Mucosa of descending colon (tissue), 3 donors: ENCODE results near the gene GPR89B. TPM values are rescaled to one million over a fixed set of nuclear protein-coding genes. Genes with fewer than 3 reads are reported as not detected.
"Not testable (repeated sequence)": the region's sequence is repeated elsewhere in the genome, so short reads cannot be mapped to it uniquely, and the experiment has no call there.

Source experiments
- ATAC-seq: fragments of 200-7000 bp; cut with Tn5 transposase; one replicate; pipeline ENCODE4 v1.9.1; 2020; ENCODE audit warnings: mild to moderate bottlenecking, moderate library complexity
- DNase-seq, 3 donors: peaks; one replicate each; pipeline ENCODE4 v3.0.0-alpha.2; 2020
- H3K36me3 ChIP-seq: fragments of 200-600 bp; one replicate; pipeline ENCODE4 v1.8.0; 2021; ENCODE audit warnings: low read depth, mild to moderate bottlenecking
- H3K4me1 ChIP-seq: fragments of 200-600 bp; one replicate; pipeline ENCODE4 v1.8.0; 2021; ENCODE audit warnings: low read depth, mild to moderate bottlenecking
- H3K4me3 ChIP-seq: fragments of 200-600 bp; one replicate; pipeline ENCODE4 v1.8.0; 2021; ENCODE audit warnings: mild to moderate bottlenecking
- H3K9me3 ChIP-seq: fragments of 200-600 bp; one replicate; pipeline ENCODE4 v1.8.0; 2021; ENCODE audit warnings: mild to moderate bottlenecking
- intact Hi-C, 2 donors: fragments of 100-400 bp; cut with DNase I in 1 of 2; cut with micrococcal nuclease in 1 of 2; formaldehyde crosslinking; loops; one replicate each; pipeline versions ENCODE4 v1.11.0 to v1.11.1; 2022; cut with DNase I, micrococcal nuclease
- total RNA-seq, 3 donors: library from RNA; stranded (reverse); fragmentation: NEBNext Ultra II Directional in 2 of 3; extraction: Animal tissue kit (Norgen Biotek cat#: 25700) in 2 of 3; gene quantifications; one replicate each; pipeline versions ENCODE4 v1.2.1 to v1.2.4, GENCODE V29; 2021 to 2023
- TF ChIP-seq, protein P1 (sequence below): fragments of 200-600 bp; IDR thresholded peaks from one replicate; pipeline ENCODE4 v1.8.0; 2022; ENCODE audit warnings: antibody characterized with exemption, mild to moderate bottlenecking
- donor health status: DM: no; HTN: no; CAD: no; lungs with moderate emphysema.
- donor health status: DM: no; HTN: no; CAD: no.
- donor health status: DM: no; HTN: yes; CAD: no.

The GPR89B gene
- total RNA-seq, 3 donors from 2014 or later, result 8.4 to 16.0 (median 15.1) TPM

DNA sequence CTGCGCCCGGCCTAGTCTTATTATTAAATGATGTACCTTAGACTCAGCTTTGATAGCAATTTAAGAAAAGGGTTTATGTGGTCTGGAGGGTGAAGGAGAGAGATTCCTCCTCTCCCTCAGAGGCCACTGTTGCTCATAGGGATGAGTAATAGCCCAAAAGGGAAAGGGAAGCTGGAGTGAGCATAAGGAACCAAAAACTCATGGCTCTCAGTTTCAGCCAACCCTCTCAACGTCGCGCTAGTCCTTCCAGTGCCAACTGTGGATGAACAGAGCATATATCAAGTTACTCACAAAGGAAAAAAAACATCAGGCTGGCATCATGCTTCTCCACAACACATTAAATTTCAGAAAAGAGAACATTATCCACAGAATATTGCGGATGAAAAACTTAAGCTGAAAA lies 8.3 kb upstream of the GPR89B start:
- H3K36me3 ChIP-seq, result no peaks in the 10 kb centered on the region
- TF ChIP-seq, protein P1, sequence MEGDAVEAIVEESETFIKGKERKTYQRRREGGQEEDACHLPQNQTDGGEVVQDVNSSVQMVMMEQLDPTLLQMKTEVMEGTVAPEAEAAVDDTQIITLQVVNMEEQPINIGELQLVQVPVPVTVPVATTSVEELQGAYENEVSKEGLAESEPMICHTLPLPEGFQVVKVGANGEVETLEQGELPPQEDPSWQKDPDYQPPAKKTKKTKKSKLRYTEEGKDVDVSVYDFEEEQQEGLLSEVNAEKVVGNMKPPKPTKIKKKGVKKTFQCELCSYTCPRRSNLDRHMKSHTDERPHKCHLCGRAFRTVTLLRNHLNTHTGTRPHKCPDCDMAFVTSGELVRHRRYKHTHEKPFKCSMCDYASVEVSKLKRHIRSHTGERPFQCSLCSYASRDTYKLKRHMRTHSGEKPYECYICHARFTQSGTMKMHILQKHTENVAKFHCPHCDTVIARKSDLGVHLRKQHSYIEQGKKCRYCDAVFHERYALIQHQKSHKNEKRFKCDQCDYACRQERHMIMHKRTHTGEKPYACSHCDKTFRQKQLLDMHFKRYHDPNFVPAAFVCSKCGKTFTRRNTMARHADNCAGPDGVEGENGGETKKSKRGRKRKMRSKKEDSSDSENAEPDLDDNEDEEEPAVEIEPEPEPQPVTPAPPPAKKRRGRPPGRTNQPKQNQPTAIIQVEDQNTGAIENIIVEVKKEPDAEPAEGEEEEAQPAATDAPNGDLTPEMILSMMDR, result no peak
- no peaks in the 10 kb centered on the region for H3K9me3 ChIP-seq
- ATAC-seq (no peak), DNase-seq (no peak)
- no peaks in the 10 kb centered on the region for H3K4me1 ChIP-seq
- no peak overlapping the region for H3K4me3 ChIP-seq
- intact Hi-C loops, result no loop called here

DNA sequence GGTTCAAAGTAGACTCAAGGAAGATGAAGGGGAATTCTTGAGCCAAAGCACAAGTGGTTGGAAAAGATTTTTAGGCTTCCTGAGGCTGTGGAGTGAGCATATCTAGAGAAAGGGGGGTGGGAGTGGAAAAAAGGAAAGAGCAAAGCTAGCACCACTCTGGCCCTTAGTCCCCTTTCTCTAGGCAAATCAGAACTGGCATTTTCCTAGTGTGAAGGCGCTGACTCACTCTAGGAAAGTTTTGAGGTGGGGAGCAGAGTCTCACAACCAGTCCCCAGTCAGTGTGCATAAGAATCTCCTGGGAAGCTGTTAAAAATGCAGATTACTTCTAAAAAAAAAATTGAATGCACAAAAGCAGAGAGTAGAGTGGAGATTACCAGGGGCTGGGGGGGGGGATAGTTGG lies 3.4 kb upstream of the GPR89B start:
- Histone ChIP-seq H3K4me1 (no peaks in the 10 kb centered on the region), H3K4me3 (no peak overlapping the region), H3K36me3 (no peaks in the 10 kb centered on the region), H3K9me3 (no peaks in the 10 kb centered on the region)
- no peak for DNase-seq
- ATAC-seq, result no peak
- intact Hi-C loops, result no loop called here
- TF ChIP-seq, protein P1, result no peak

DNA sequence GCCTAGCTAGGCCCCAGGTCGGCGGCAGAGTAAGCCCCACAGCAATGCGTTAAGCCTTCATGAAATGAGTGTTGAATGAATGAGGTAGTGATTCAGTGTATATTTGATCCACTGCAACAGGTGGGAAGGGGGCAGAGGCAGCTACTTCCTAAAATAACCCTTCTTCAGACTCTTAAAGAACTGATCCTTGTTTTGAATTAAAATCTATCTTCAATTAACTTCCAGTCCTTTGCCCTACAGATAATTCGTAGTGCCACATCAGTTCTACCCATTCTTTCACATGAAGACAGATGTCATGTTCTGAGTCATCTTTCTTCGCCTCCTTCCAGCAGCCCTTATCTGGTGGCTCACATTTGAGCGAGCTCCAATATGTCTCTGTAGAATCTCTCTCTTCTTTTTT lies 1.0 kb upstream of the GPR89B start:
- intact Hi-C loops, ATAC-seq: not testable (repeated sequence)

DNA sequence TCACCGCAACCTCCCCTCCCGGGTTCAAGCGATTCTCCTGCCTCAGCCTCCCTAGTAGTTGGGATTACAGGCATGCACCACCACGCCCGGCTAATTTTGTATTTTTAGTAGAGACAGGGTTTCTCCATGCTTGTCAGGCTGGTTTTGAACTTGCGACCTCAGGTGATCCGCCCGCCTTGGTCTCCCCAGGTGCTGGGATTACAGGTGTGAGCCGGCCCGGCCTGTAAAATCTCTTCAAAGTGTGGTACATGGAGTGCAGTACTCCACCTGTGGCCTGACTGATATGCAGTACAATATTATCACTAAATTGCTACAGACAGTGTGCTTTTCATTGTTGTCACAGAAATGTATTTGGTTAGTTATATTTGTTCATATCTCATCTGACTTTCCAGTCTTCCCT lies 531 bp upstream of the GPR89B start:
- H3K4me3 ChIP-seq, H3K9me3 ChIP-seq, ATAC-seq, H3K36me3 ChIP-seq, intact Hi-C loops, H3K4me1 ChIP-seq, DNase-seq: not testable (repeated sequence)

More for the DNA sequence above, 1.0 kb upstream of the GPR89B start:
- not testable (repeated sequence) for H3K9me3 ChIP-seq, H3K4me1 ChIP-seq, H3K36me3 ChIP-seq, H3K4me3 ChIP-seq, DNase-seq

DNA sequence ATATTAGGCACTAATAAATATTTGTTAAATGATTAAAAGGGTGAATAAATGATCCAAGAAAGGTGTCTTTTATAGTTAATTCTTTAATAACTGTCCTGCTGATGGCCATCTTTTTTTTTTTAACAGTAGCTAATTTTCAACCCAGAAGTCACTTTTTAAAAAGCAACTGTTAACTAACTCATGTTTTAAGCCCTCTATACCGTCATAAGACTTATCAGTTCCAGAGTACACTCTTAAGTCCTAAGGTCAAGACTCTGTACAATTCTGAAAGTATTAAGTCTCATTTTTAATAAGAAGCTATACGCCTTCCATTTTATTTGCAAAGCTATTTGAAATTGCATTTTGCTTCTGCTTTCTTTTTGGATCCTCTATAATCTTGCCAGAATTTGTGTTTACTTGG lies 2.9 kb downstream of the GPR89B start:
- H3K9me3 ChIP-seq, H3K4me3 ChIP-seq, H3K36me3 ChIP-seq, ATAC-seq, H3K4me1 ChIP-seq, intact Hi-C loops, DNase-seq: not testable (repeated sequence)

DNA sequence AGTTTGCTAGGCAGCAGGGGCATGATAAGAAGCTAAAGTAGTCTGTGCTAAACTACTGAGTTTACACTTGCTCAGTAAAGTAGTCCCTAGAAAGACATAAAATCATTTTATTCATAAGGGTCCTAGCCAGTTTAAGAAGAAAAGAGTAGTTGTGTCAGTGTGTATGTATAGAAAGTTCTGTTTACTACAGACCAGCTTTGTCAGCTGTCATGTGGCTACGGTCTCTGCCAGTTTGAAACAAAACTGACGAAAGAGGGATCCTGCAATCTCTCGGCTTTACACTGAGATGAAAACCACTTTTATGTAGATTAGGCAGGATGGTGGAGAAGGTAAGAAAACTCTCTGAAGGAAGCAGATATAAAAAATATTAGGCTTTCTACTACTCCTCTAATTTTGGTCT lies 7.1 kb downstream of the GPR89B start:
- intact Hi-C loops, ATAC-seq, H3K9me3 ChIP-seq, H3K36me3 ChIP-seq, H3K4me1 ChIP-seq, H3K4me3 ChIP-seq, DNase-seq: not testable (repeated sequence)

DNA sequence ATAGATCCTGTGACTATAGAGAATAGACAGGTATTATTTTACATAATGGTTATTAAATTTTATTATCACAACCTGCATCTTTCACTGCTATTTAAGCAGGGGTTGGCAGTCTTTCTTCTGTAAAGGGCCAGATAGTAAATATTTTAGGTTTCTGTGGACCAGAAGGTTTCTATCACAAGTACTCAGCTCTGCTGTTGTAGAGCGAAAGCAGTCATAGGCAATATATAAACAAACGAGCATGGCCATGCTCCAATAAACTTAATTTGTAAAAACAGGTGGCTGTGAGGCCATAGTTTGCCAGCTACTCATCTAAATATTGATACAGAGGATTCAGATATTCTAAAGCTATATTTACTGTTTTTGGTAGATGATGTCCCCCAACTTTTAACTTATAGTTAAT lies 12.2 kb downstream of the GPR89B start:
- H3K4me3 ChIP-seq, intact Hi-C loops: not testable (repeated sequence)

DNA sequence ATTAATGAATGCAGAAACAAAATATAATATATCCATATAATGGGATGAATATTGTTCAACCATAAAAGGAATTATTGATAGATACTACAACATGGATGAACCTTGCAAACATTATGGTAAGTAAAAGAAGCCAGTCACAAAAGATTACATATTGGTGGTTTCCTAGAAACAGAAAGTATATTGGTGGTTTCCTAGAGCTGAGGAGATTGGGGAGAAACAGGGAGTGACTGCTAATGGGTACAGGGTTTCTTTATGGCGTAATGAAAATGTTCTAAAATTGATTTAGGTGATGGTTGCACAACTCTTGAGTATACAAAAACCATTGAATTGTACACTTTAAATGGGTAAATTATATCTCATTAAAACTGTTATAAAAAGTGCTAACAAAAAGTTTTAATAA lies 14.3 kb downstream of the GPR89B start:
- H3K4me3 ChIP-seq, H3K9me3 ChIP-seq, intact Hi-C loops, DNase-seq, H3K4me1 ChIP-seq, H3K36me3 ChIP-seq, ATAC-seq: not testable (repeated sequence)

More for the DNA sequence above, 12.2 kb downstream of the GPR89B start:
- DNase-seq, ATAC-seq, H3K9me3 ChIP-seq, H3K4me1 ChIP-seq, H3K36me3 ChIP-seq: not testable (repeated sequence)

DNA sequence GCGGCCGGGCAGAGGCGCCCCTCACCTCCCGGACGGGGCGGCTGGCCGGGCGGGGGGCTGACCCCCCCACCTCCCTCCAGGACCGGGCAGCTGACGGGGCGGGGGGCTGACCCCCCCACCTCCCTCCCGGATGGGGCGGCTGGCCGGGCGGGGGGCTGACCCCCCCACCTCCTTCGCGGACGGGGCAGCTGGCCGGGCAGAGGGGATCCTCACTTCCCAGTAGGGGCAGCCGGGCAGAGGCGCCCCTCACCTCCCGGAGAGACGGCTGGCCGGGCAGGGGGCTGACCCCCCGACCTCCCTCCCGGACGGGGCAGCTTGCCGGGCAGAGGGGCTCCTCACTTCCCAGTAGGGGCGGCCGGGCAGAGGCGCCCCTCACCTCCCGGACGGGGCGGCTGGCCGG lies 21.3 kb downstream of the GPR89B start:
- H3K9me3 ChIP-seq, ATAC-seq, H3K36me3 ChIP-seq, H3K4me1 ChIP-seq, H3K4me3 ChIP-seq, intact Hi-C loops: not testable (repeated sequence)
- peak in 1 of 3 donors; percentile 43 for DNase-seq

DNA sequence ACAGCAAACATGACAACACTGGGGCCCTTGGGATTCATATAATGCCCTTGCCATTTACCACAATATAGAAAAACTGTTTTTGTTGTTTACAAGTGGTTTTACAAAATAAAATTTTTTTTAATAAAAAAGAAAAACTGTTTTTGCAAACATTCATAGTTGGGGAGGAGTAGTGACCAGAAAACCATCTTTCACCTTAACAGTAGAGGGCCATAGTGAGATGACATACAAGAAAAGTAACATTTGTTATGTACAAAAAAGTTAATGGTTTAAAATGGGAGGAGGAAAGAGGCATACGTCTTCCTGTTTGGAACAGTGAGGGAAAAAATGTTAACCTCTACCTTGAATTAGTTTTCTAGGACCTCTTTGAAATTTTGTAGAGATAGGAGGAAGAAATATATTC lies 30.7 kb downstream of the GPR89B start:
- H3K4me3 ChIP-seq, DNase-seq, intact Hi-C loops, H3K9me3 ChIP-seq, ATAC-seq, H3K4me1 ChIP-seq, H3K36me3 ChIP-seq: not testable (repeated sequence)

DNA sequence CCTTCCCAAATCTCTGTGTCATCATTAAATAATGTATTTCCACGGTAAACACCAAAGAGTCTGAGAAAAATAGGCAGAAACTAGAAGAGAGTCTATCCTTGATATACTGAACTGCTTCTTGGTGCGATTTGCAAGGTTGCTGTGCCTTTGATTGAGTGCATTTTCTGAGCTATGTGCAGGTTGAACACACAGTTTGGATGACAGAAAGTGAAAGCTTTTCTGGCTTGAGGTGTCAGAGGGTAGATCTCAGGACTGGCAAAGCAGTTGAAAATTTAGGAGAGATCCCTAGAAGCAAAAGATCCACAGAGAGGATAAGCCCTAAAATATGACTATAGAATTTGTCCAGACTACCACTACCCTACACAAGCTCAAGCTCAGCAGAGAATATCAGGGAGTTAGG lies 31.5 kb downstream of the GPR89B start:
- ATAC-seq, intact Hi-C loops: not testable (repeated sequence)

DNA sequence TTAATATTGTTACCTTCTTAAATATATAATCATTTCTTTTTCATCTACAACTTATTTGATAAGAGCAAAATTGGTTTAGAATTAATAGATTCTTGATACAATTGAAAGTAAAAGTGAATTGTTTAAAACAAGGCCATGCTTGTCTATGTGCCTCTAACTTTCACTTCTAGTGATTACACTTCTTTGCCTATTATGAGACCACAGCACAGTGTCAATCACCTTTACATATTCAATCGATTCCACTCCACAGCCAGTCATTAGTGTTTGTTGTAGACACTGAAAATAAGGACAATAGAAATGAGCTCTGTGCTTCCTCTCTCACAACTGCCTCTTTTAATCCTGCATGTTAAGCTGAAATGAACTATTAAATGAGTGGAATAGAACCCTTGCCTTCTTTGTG lies 36.4 kb downstream of the GPR89B start:
- intact Hi-C loops, H3K9me3 ChIP-seq, H3K4me1 ChIP-seq, H3K36me3 ChIP-seq, H3K4me3 ChIP-seq, DNase-seq, ATAC-seq: not testable (repeated sequence)

More for the DNA sequence above, 31.5 kb downstream of the GPR89B start:
- H3K9me3 ChIP-seq, H3K36me3 ChIP-seq, H3K4me1 ChIP-seq, H3K4me3 ChIP-seq, DNase-seq: not testable (repeated sequence)

DNA sequence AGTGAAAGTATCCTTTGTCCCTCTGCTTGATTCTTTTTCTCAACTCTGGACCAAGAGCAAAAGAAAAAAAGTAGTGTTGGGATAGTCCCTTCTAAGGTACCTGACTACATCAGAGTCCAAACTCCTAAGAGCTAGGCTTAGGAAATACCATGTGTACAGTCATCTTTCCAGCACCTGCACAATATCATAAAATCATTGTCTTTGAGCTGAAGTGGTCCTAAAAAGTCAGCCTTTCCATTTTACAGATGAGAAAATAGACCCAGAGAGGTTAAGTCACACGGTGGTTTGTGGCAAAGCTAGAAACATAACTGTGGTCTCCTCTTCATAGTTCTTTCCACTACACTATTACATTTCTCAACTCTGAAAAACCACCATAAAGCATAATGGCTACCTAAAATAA lies 38.4 kb downstream of the GPR89B start:
- H3K4me3 ChIP-seq, ATAC-seq, H3K36me3 ChIP-seq, H3K4me1 ChIP-seq, H3K9me3 ChIP-seq, DNase-seq, intact Hi-C loops: not testable (repeated sequence)
